ENCODE data around the gene EFNB3.

Gene EFNB3

GRCh38 chr17:7721612-7722011, 16.6 kb downstream of the EFNB3 start:
- H3K36me3 Mint-ChIP-seq (ENCODE audit: low read depth), result no peaks in the 10 kb centered on the region
- no peaks in the 10 kb centered on the region for H3K9me3 Mint-ChIP-seq
- peaks cover 62% of the 10 kb centered on the region for H3K27me3 Mint-ChIP-seq
- H3K4me1 Mint-ChIP-seq (ENCODE audit: low read depth), result peaks cover 12% of the 10 kb centered on the region
- no peak overlapping the region for H3K27ac Mint-ChIP-seq
- H3K4me3 Mint-ChIP-seq, result no peak overlapping the region
- no peak for DNase-seq

DNA sequence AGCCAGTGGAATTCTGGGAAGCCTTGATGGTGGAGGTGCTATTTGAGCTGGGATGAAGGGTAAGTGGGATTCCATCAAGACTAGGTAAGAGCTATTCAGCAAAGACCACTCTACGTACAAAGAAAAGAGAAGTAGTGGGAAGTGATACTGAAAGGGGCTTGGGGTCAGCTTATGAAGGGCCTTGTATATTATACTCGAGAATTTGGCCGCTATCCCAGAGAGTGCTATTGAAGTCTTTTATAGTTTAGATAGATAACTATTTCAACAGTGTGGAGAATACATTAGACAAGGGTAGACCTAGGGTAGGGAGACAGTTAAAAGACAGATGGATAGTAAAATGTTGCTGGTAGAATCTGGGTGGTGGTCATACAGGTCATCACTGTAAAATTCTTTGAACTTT, 22.9 kb downstream of the EFNB3 start:
- peaks cover 21% of the 10 kb centered on the region for H3K27me3 Mint-ChIP-seq
- H3K4me3 Mint-ChIP-seq, result no peak overlapping the region
- no peaks in the 10 kb centered on the region for H3K9me3 Mint-ChIP-seq
- H3K4me1 Mint-ChIP-seq (ENCODE audit: low read depth), result no peaks in the 10 kb centered on the region
- H3K36me3 Mint-ChIP-seq (ENCODE audit: low read depth), result no peaks in the 10 kb centered on the region
- no peak overlapping the region for H3K27ac Mint-ChIP-seq
- DNase-seq, result no peak

DNA sequence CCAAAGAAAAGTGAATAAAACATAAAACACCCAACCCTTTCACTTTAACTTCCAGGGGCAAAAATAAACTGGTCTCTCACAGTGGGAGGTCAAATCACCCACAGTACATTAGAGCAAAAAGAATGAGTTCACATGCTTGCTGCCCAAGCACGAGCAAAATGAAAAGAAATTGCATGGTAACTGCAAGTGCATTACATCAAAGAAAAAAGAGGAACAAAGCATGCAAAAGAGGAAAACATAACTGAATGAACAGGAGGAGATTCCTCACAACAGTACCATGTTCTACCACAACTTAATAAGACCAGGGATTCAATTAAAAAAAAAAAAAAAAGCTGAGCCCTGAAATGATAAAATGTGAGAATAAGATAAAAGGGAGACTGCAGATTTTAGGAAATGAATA, 24.8 kb downstream of the EFNB3 start:
- Mint-ChIP-seq H3K4me3 (no peak overlapping the region), H3K36me3 (ENCODE audit: low read depth) (no peaks in the 10 kb centered on the region), H3K9me3 (no peaks in the 10 kb centered on the region), H3K27me3 (peaks cover 12% of the 10 kb centered on the region), H3K27ac (no peak overlapping the region), H3K4me1 (ENCODE audit: low read depth) (no peaks in the 10 kb centered on the region)
- no peak for DNase-seq

GRCh38 chr17:7732981-7733539, 28.1 kb downstream of the EFNB3 start:
- no peaks in the 10 kb centered on the region for H3K36me3 Mint-ChIP-seq (ENCODE audit: low read depth)
- no peak overlapping the region for H3K27ac Mint-ChIP-seq
- no peaks in the 10 kb centered on the region for H3K9me3 Mint-ChIP-seq
- H3K27me3 Mint-ChIP-seq, result no peaks in the 10 kb centered on the region
- H3K4me1 Mint-ChIP-seq (ENCODE audit: low read depth), result no peaks in the 10 kb centered on the region
- H3K4me3 Mint-ChIP-seq, result no peak overlapping the region
- DNase-seq, result no peak

DNA sequence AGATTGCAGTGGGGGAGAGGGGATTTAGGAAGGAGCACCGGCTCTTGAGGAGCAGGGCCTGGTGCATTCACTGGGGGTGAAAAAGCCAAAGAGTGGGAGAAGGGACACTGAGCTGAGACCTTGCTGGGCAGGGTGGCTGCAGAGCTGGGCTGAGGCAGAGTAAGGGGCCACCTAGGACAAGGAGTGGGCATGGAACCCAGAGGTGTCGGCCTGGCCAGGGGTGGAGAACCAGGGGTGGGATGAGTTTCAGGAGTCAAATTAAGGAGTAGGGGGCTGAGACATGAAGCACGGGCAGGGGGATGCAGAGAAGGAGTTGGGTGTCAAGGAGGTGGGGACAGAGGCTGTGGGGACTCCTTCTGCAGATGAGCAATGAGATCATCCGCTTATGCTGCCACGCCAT, 32.6 kb downstream of the EFNB3 start:
- Mint-ChIP-seq H3K27ac (no peak overlapping the region), H3K27me3 (peaks cover 5% of the 10 kb centered on the region), H3K4me3 (no peak overlapping the region), H3K36me3 (ENCODE audit: low read depth) (no peaks in the 10 kb centered on the region), H3K4me1 (ENCODE audit: low read depth) (no peaks in the 10 kb centered on the region), H3K9me3 (no peaks in the 10 kb centered on the region)
- DNase-seq, result no peak

- no peak overlapping the region for H3K27ac Mint-ChIP-seq
- H3K4me1 Mint-ChIP-seq (ENCODE audit: low read depth), result no peaks in the 10 kb centered on the region
- no peak overlapping the region for H3K4me3 Mint-ChIP-seq
- no peaks in the 10 kb centered on the region for H3K36me3 Mint-ChIP-seq (ENCODE audit: low read depth)
- peaks cover 5% of the 10 kb centered on the region for H3K27me3 Mint-ChIP-seq
- DNase-seq, result no peak
- H3K9me3 Mint-ChIP-seq, result no peaks in the 10 kb centered on the region
Measured at GRCh38 chr17:7739746-7740145, 34.7 kb downstream of the EFNB3 start.

DNA sequence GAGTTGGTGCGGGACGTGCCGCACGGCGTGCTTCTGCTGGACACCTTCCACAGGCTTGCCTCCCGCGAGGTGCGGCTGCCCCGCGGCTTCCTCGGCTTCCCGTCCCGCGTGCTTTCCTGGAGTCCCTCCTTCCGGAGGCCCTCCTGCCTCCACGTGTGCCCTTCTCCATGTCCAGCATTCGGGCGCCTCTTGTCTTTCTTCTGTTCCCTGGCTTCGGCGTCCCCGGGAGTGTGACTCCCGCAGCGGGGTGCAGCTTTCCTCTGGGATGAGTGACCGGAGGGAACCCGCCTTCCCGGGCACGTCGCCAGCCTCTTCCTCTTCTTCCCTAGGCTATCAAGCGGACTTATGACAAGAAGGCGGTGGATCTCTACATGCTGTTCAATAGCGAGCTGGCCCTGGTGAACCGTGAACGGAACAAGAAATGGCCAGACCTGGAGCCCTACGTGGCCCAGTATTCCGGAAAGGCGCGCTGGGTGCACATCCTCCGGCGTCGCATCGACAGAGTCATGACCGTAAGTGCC, 35.5 kb downstream of the EFNB3 start:
- Mint-ChIP-seq H3K9me3 (no peaks in the 10 kb centered on the region), H3K4me1 (ENCODE audit: low read depth) (no peaks in the 10 kb centered on the region), H3K36me3 (ENCODE audit: low read depth) (no peaks in the 10 kb centered on the region), H3K27ac (no peak overlapping the region), H3K4me3 (no peak overlapping the region), H3K27me3 (peaks cover 5% of the 10 kb centered on the region)
- DNase-seq, result no peak

GRCh38 chr17:7742729-7743128, 37.7 kb downstream of the EFNB3 start:
- Mint-ChIP-seq H3K9me3 (no peaks in the 10 kb centered on the region), H3K4me3 (no peak overlapping the region), H3K27me3 (peaks cover 5% of the 10 kb centered on the region), H3K4me1 (ENCODE audit: low read depth) (no peaks in the 10 kb centered on the region), H3K36me3 (ENCODE audit: low read depth) (no peaks in the 10 kb centered on the region), H3K27ac (no peak overlapping the region)
- no peak for DNase-seq

DNA sequence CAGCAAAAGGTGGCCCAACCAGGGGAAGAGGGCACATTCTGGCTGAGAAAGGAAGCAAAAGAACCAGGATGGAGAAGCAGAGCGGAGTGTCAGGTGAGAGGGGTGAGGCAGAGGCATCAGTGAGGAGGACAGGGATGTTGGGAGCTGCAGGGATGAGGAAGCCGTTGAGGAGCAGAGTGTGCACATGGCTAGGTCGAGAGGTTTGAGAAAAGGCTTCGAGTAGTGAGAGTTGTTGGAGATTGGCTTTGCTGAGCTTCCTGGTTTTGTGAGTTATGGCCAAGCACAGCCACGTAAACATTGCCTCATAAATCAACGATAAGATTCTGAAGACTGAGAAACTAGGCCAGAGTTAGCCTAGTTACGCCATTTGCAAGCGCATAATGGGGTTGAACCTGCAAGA, 39.4 kb downstream of the EFNB3 start:
- H3K9me3 Mint-ChIP-seq, result no peaks in the 10 kb centered on the region
- no peak for DNase-seq
- H3K27ac Mint-ChIP-seq, result no peak overlapping the region
- H3K27me3 Mint-ChIP-seq, result peaks cover 5% of the 10 kb centered on the region
- no peaks in the 10 kb centered on the region for H3K36me3 Mint-ChIP-seq (ENCODE audit: low read depth)
- no peaks in the 10 kb centered on the region for H3K4me1 Mint-ChIP-seq (ENCODE audit: low read depth)
- no peak overlapping the region for H3K4me3 Mint-ChIP-seq

GRCh38 chr17:7745748-7746470, 40.9 kb downstream of the EFNB3 start:
- H3K27me3 Mint-ChIP-seq, result peaks cover under 1% of the 10 kb centered on the region
- no peak overlapping the region for H3K27ac Mint-ChIP-seq
- H3K9me3 Mint-ChIP-seq, result no peaks in the 10 kb centered on the region
- no peaks in the 10 kb centered on the region for H3K4me1 Mint-ChIP-seq (ENCODE audit: low read depth)
- H3K4me3 Mint-ChIP-seq, result no peak overlapping the region
- H3K36me3 Mint-ChIP-seq (ENCODE audit: low read depth), result no peaks in the 10 kb centered on the region
- DNase-seq, result no peak

GRCh38 chr17:7747635-7748071, 42.7 kb downstream of the EFNB3 start:
- H3K36me3 Mint-ChIP-seq (ENCODE audit: low read depth), result no peaks in the 10 kb centered on the region
- H3K4me3 Mint-ChIP-seq, result no peak overlapping the region
- H3K9me3 Mint-ChIP-seq, result no peaks in the 10 kb centered on the region
- no peaks in the 10 kb centered on the region for H3K27me3 Mint-ChIP-seq
- no peak for DNase-seq
- H3K27ac Mint-ChIP-seq, result no peak overlapping the region
- no peaks in the 10 kb centered on the region for H3K4me1 Mint-ChIP-seq (ENCODE audit: low read depth)

DNA sequence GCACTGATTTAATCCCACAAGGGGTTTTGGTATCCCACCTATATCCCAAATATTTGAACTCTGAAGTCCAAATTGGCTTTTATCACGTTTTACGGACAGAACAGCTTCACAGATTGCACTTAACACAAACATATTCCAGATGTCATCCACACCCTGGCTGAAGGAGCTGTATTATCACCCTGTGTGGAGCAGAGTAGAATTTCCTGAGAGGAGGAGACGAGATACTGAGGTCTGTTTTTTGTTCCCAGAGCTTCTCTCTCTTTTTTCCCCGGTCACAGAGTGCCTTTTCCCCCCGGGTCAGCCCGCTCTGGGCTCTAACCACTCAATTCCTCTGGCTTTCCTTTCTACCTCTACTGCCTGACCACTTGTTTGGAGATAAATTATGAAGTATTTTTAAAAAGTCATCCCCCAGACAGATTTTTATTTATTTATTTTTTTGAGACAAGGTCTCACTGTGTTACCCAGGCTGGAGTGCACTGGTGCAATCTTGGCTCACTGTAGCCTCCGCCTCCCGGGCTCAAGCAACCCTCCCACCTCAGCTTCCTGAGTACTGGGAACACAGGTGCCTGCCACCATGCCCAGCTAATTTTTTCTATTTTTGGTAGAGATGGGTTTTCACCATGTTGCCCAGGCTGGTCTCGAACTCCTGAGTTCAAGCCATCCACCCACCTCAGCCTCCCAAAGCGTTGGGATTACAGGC, 43.2 kb downstream of the EFNB3 start:
- H3K36me3 Mint-ChIP-seq (ENCODE audit: low read depth), result no peaks in the 10 kb centered on the region
- H3K27me3 Mint-ChIP-seq, result no peaks in the 10 kb centered on the region
- no peak overlapping the region for H3K27ac Mint-ChIP-seq
- DNase-seq, result no peak
- H3K4me3 Mint-ChIP-seq, result no peak overlapping the region
- no peaks in the 10 kb centered on the region for H3K9me3 Mint-ChIP-seq
- H3K4me1 Mint-ChIP-seq (ENCODE audit: low read depth), result no peaks in the 10 kb centered on the region

GRCh38 chr17:7750321-7750821, 45.4 kb downstream of the EFNB3 start:
- H3K27ac Mint-ChIP-seq, result no peak overlapping the region
- no peaks in the 10 kb centered on the region for H3K9me3 Mint-ChIP-seq

DNA sequence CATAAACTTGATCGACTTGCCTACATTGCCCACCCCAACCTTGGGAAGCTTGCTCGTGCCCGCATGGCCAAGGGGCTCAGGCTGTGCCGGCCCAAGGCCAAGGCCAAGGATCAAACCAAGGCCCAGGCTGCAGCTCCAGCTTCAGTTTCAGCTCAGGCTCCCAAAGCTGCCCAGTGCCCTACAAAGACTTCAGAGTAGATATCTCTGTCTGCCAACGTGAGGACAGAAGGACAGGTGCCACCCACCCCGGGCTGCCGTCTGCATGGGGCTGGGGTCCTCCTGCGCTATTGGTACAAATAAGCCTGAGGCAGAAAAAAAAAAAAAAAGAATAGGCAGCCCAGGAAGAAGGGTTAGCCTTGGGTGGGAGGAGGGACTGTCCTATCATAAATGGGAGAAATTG, 49.7 kb downstream of the EFNB3 start:
- no peaks in the 10 kb centered on the region for H3K36me3 Mint-ChIP-seq (ENCODE audit: low read depth)
- no peaks in the 10 kb centered on the region for H3K9me3 Mint-ChIP-seq
- no peak overlapping the region for H3K4me3 Mint-ChIP-seq
- peaks cover 7% of the 10 kb centered on the region for H3K27me3 Mint-ChIP-seq
- no peak for DNase-seq
- no peak overlapping the region for H3K27ac Mint-ChIP-seq
- H3K4me1 Mint-ChIP-seq (ENCODE audit: low read depth), result no peaks in the 10 kb centered on the region

More at GRCh38 chr17:7750321-7750821, 45.4 kb downstream of the EFNB3 start:
- H3K27me3 Mint-ChIP-seq, result peaks cover 5% of the 10 kb centered on the region
- no peaks in the 10 kb centered on the region for H3K4me1 Mint-ChIP-seq (ENCODE audit: low read depth)
- H3K4me3 Mint-ChIP-seq, result no peak overlapping the region
- DNase-seq, result no peak
- H3K36me3 Mint-ChIP-seq (ENCODE audit: low read depth), result no peaks in the 10 kb centered on the region
